DMS153 treated with DMSO at 0.1 percent for 48 hours (cell line): ENCODE data around the gene CAMKMT.

Source experiments
- DNase-seq: peaks from one replicate; lab custom pipeline; 2025; ENCODE audit not compliant: unreplicated experiment; lab: John Stamatoyannopoulos, UW

Gene CAMKMT

GRCh38 chr2:44789446-44789845 lies 427.7 kb downstream of the CAMKMT start:
- DNase-seq: no peak

GRCh38 chr2:44789971-44790721 lies 428.4 kb downstream of the CAMKMT start:
- no peak for DNase-seq

- DNase-seq: no peak
These were observed 431.6 kb downstream of the CAMKMT start for GRCh38 chr2:44793322-44793870.

- DNase-seq: no peak
These were observed 435.0 kb downstream of the CAMKMT start for GRCh38 chr2:44796771-44797170.

- DNase-seq: no peak
These were observed 436.5 kb downstream of the CAMKMT start for GRCh38 chr2:44798139-44798659.

- DNase-seq: no peak
These were observed 437.4 kb downstream of the CAMKMT start for GRCh38 chr2:44799105-44799504.

- DNase-seq: no peak
These were observed 438.0 kb downstream of the CAMKMT start for GRCh38 chr2:44799754-44800153.

- no peak for DNase-seq
These were observed 439.6 kb downstream of the CAMKMT start for GRCh38 chr2:44801289-44801840.

GRCh38 chr2:44801841-44802776 lies 440.4 kb downstream of the CAMKMT start:
- DNase-seq: no peak

GRCh38 chr2:44802777-44803424 lies 441.2 kb downstream of the CAMKMT start:
- DNase-seq: no peak

- DNase-seq: no peak
These were observed 442.9 kb downstream of the CAMKMT start for GRCh38 chr2:44804406-44805265.

GRCh38 chr2:44805401-44806235 lies 443.9 kb downstream of the CAMKMT start:
- no peak for DNase-seq

- DNase-seq: no peak
These were observed 445.7 kb downstream of the CAMKMT start for GRCh38 chr2:44807201-44808025.

- no peak for DNase-seq
These were observed 449.3 kb downstream of the CAMKMT start for GRCh38 chr2:44810892-44811530.

GRCh38 chr2:44813165-44813564 lies 451.4 kb downstream of the CAMKMT start:
- no peak for DNase-seq

GRCh38 chr2:44813658-44814057 lies 451.9 kb downstream of the CAMKMT start:
- no peak for DNase-seq

GRCh38 chr2:44817256-44817655 lies 455.5 kb downstream of the CAMKMT start:
- no peak for DNase-seq
